NCI-H1436 treated with DMSO at 0.1 percent for 48 hours (cell line): Measurements from ENCODE around the gene STARD3.
A peak's percentile ranks its signal among the peaks of the same experiment; 100 is the strongest.

Experiments
- DNase-seq: peaks from one replicate; lab custom pipeline; 2025; lab: John Stamatoyannopoulos, UW

Gene STARD3

DNA sequence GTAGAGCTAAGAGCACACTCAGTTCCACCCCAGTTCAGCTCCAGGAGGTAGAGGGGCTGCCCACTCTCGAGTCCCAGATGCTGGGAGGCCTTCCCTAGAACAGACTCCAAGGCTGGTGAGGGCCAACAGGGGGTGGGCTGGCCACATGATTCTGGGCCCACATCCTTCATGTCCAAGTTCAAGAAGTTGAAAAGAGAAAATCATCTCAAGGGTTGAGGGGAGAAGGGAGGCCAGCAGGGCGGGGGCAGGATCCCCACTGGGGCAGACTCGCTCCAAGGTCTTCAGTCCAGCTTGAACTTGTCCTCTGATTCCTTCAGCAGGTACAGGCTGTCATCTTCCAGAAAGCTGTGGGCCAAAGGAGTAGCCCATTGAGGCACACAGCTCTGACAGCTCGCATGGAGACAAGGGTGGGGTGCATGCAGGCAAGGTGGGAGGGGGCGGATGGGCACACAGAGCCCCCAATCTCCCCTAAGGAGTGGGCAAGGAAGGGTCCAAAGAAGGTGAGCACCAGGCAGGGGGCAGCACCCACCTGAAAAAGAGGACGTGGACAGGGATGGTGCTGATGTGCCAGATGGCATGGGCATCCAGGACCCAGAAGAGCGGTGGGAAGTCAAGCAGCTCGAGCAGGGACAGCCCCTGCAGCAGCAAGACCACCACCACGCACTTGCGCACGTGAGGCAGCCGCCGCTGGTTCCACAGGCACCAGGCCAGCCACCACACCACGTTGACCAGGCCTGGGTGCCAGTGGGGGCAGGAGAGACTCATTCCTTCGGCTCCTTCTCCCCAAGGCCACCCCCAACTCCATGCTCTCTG, 35.8 kb downstream of the STARD3 start:
- DNase-seq: no peak

DNA sequence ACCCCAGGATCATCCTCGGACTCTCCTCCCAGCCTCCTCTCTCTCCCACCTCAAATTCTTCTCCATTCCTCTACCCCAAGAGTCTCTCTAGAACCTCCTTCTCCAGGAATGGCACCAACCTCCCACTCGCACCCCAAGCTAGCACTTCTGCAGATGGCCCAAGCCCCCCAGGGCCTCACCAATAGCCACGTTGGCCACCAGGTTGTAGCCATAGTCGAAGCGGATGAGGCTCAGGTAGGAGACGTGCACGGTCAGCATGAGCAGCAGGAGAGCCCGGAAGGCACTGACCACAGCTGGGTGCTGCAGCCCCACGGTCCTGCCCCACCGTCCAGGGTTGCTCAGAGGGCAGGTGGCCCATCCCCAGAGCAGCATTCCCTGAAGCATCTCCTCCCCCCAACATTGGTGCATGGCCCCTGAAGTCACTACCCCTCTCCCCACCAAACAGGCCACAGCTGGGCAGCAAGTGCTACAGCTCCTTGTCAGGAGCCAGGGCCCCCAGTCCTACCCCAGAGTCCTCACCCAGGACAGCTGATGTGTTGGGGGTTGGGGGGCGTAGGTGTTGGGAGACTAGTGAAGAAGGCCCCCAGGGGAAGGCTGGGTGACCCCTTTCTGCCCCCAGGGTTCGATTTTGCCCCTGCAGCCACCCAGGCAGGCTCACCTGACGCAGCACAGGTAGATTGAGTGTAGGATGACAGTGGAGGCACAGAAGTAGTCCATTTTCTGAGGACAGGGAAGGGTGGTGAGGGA, 36.6 kb downstream of the STARD3 start:
- no peak for DNase-seq

DNA sequence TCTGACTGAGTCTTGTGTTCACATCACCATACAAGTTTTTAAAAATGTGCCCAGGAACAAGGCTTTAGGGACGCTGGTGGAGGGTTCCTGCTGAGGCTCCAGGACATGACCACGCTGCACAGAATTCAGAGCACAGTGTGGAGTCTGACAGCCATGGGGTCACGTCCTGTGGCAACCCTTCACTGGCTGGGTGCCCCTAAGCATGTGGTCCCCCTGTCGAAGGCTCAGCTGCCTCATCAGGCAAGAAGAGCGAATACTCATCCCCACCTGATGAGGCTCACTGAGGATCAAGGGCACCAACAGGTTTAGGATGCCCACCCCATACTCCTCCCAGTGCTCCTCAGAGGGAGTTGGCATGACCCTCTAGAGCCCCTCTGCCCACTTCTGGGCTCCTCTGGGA, 37.2 kb downstream of the STARD3 start:
- DNase-seq: no peak

DNA sequence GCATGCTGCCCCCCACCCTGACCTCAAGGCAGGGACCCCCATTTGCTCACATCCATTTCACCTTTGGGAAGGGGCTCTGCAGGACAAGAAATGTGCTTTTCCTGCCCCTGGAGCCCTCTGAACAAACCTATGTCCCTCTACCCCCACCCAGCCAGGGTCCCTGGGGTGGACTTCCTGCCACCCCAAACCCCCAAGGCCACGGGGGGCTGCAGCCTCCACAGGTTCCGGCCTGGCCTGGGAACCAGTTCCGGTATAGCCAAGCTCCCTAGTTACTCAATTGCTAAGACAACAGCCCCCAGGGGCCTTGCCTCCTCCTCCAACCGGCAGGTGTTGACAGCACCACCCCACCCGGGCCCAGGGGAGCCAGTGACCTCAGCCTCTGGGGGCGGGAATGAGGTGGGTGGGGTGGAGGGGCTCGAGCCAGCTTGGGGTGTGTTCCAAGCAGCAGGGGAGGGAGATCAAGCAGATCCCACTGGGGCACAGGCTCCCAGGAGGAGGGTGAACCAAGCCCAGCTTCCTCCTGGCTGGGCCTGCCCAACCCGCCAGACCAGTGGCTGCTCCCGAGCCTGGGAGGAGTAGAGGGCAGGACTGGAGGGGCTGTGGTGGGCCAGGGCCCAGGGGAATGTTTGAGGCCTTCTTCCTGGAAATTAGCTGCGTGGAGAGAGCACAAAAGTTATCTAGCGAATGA, 37.9 kb downstream of the STARD3 start:
- peak; percentile 88 for DNase-seq

DNA sequence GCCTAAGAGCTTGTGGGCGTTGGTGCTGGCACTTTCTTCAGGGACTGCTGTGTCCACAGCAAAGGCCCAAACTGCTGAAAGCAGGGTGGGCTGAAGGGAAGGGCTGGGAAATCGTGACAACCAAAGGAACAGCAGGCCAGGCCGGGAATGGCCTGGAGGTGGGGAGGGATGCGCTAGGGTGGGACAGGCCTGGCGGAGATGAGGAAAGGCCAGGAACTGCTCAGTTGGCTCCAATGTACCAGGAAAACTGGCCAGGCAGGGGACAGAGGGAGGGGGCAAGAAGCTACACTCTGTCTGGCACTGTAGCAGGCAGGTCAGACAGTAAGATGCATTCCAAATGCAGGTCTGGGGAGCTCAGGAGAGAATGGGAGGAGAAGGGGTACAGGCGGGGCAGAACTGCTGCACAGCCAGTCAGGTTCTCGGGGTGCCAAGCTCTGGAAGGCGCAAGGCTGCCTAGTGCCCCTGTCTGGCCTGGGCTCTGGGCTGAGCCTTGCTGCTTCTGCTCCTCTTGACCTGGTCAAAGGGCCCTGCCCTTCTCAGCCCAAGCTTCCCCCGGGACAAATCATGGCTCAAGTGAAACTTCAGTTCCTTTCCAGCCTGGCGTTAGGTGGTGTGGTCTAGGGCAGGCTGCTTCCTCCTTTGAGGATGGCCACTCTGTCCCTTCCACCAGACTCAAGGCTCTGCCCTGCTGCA, 38.6 kb downstream of the STARD3 start:
- no peak for DNase-seq

DNA sequence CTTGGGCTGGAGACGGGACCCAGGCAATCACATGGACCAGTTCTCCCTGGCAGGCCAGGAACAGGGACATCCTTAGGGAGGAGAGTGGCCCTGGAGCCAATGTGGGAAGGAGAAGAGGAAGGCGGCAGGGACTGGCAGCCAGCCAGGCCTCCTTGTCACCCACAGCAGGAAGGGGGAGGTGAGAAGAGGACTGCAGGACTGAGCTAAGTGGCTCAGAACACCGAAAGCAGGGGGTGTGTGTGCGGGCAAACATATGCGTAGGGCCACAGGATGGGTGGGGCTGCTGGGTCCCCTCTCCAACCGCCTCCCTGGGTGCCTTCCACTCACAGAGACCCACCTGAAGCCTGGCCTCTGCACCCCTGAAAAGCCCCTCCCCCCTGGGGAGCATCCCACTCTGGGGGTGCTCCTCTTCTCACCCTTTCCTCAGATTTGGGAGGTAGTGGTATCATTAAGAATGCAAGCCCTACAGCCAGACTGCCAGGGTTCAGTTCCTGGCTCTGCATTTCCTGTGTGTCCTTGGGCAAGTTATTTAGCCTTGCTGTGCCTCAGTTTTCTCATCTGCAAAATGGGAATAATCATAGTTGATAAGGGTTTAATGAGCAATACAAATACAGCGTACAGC, 39.4 kb downstream of the STARD3 start:
- peak; percentile 75 for DNase-seq

DNA sequence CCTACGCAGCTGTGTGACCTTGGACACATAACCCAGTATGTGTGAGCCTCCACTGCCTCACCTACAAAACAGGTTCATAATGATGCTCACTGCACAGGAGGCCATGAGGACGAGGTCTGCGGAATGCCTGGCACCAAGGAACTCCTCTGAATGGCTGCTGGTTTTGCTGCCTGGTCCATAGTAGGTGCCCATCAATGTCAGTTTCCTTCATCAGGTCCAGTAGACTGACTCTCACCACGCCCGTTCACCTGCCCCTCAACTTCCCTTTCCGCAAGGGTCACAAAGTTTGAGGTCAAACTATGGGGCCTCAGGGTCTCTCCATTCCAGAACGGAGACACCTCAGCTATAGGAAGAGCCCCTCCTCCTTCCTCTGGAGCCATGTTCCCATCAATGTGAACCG, 40.1 kb downstream of the STARD3 start:
- no peak for DNase-seq

DNA sequence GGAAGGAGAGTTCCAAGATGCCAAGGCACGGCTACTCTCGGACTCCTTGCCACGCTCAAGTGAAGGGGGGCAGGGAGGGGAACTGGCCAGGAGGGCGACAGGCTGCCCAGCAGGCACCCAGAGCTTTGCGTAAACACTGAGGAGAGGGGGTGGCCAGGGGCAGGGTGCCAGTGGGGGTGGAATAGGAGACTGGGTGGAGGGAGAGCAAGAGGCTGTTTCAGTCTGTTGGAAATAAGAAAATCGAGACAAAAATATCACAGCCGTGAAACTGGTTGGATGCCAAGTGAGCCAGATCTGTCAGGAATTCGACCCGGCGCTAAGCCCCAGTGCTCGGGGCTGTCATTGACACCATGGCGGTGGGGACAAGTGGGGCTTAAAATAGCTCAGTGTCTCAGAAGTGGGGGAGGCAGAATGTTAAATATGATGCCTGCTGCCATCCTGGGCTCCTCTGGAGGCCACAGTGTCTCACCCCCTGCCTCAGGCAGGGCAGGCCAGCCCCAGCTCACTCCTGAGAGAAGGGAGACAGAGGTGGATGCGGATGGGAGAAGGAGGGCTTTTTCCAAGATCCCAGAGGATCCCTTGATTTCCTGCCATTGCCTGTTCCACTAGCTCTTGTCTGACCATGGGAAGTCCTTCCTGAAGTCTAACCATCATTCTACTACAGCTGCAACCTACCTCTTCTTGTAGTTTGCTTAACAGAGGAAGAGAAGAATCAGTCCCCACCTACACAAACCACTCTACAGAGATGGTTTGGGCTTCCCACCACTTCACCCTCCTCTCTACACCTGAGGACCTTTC, 40.8 kb downstream of the STARD3 start:
- DNase-seq: no peak

DNA sequence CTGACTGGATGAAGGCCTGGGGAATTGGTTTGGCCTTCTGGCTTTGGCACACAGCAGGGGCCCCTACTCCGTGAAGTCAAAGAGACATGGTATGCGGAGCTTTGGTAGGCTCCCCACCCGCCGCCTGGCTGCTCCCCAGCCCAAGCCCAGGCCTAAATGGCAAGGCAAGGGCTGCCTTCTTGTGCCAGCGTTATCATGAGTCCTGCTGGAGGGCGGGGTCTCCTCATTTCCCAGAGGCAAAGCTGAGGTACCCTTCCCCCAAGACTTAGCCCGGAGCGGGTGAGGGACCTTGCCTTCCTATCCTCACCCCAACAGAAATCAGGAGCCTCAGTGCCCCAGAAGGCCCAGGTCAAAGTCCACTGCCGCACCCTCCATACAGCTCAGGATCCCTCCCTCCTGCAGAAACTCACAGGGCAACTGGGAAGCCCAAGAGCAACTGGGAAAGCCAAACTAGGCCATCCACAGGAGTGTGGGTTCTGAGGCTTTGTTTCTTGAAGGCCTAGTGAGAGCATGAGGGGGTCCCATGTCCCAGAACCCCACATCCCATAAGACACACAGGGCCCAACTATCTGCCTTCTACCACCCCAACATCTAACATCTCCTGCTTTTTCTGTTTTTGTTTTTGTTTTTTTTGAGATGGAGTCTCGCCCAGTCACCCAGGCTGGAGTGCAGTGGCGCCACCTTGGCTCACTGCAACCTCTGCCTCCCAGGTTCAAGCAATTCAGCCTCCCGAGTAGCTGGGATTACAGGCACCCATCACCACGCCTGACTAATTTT, 41.6 kb downstream of the STARD3 start:
- DNase-seq: no peak

DNA sequence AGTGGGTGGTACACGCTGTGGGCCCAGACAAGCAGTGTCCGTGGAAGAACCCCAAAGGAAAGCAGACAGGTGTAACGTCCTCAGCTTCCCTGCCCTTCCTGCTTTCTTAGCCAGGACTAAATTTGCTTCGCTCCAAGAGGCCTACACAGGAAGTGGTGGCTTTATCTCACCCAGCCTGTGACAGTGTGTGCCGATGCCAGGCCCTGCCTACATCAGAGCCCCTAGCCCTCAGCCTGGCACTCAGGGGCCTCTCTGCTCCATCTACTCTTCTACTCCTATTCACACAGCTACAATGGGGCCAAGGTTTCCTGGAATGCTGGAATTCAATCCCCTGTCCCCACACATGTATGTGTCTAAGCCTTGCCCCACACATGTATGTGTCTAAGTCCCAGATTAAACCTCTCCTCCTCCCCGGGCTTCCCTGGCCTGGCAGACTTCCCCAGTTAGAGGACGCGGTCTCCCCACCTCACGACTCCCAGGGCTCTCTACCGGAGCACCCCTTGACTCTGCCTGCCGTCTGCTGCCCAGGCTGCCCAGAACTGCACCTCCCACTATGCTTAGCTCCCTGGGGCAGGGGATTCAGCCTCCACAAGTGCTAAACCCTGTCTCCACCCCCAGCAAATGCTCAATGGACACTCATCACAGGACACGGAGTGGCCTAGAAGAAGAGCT, 42.7 kb downstream of the STARD3 start:
- no peak for DNase-seq

DNA sequence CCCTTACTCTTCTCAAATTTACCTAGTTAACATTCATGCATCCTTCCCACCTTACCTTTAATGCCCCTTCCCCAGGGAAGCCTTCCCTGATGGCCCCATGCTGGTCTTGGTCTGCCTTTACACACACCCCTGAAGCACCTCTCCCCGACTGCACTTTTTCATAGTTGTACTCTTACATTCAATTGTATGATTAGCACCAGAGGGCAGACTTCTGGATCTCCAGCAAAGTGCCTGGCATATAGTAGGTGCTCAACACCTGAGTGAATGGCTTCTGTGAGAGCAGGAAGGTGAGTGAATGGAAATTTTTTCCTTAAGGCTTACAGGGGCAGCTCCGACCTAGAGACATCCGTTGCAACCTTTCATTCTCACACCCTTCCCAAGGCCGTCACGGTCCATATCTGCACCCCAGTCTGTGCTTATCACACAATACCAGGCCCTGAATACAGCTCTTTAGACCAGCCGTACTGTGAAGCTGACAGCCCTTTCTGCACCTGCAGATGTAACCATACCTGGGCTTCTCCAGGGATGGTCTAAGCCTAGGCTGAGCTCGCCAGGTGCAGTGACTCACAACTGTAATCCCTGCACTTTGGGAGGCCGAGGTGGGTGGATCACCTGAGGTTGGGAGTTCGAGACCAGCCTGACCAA, 46.5 kb downstream of the STARD3 start:
- no peak for DNase-seq

DNA sequence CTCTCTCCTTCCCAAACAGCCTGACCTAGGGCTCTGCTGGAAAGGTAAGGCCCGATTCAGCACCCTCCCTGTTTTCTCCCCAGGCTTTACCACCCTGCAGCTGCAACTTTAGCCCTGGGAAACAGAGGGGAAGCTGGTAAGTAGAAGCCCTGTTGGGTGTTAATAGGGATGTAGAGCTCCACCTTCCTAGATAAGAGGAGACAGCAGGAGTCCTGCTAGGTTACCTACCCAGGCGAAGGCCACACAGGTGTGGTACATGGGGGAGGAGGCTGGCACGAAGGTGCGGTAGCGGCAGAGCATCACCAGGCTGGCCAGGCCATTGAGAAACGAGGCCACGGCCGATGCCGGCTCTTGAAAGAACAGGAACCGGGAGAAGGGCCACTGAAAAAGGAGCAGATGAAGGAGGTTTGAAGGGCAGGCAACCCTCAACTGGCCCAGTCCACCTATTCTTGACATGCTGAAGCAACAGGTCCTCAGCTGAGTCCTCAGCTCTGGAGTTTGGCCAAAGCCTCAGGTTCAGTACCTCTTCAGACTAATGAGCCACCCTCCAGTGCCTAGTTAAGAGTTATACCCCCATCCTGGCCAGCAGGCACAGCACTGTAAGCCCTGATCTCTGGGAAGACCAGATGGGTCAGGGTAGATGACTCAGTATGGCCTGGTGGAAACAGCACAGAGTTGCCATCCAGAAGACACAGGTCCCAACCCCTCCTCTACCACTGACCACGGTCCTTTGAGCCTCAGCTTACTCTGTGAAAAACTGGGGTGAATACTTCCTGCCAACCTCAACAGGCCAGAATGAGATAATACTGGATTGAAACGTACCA, 47.6 kb downstream of the STARD3 start:
- no peak for DNase-seq

DNA sequence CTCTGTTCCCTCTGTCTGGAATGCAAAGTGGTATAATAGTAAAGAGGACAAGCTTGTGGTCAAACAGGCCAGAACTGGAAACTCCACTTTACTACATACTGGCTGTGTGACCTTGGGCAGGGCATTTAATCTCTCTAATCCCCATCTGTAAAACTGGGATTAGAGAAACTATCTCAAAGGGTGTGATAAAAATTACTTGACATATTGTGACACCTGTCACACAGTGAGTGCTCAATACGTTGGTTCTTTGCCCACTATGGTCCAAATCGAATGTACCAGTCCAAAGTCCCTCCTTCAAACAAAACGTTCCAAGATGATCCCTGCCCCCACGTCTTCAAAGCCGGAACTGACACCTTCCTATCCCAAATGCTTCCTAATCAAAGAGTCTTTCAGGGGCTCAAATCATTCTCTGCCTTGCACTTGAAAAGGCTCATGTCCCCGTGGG, 50.2 kb downstream of the STARD3 start:
- no peak for DNase-seq

DNA sequence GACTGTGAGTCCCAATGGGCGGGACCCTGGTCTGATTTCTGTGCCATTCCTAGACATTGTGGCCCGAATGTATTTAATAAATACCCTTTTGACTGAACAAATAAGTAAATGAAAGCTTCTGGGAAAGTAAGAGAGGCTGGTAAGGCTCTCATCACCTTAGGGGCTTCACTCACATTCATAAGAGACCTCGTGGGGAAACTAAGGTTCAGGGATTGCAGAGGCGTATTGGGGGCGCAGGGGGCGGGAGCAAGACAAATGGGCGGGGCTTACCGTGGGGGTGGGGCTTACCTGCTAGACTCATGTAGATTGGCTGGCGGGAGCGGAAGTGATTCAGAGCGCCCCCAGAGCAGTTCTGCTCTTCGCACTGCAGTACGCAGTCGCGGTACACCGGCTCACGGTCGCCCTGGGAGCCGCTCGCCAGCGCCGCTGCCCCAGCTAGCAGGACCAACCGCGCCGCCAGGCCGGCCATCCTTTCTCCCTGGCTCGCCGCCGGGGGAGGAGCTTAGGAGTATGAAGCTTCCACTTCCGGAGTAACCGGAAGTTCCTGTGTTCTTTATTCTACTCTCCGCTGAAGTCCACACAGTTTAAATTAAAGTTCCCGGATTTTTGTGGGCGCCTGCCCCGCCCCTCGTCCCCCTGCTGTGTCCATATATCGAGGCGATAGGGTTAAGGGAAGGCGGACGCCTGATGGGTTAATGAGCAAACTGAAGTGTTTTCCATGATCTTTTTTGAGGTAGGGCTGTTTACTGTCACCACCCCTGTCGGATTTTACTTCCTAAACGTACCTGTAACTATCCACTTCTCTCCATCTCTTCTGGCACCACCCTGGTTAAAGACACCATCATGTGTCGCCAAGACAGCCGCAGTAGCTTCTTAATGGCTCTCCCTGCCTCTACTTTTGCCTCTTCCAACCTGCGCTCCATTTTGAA, 50.9 kb downstream of the STARD3 start, which contains the start of gene PGAP3:
Gene PGAP3, minus strand, starts transcription at position 512 of the 929 bp plus-strand sequence. Its CDS starts 43 bp downstream, at position 469.
- DNase-seq: peak; percentile 79

DNA sequence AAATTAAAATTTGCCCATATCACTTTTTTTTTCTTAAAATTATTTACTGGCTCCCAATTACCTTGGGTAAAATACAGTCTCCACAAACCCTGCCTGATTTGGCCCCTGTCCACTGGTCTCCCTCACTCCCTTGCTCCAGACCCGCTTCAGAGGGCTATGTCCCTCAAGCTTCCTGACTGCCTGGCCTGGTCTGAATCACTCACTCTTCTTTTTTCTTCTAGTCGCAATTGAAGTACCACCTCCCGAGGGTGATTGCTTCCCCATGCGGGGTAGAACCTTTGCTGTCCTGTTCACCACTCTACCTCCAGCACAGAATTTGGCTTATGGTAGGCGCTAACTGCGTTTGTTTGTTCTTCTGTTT, 51.5 kb downstream of the STARD3 start:
- no peak for DNase-seq

DNA sequence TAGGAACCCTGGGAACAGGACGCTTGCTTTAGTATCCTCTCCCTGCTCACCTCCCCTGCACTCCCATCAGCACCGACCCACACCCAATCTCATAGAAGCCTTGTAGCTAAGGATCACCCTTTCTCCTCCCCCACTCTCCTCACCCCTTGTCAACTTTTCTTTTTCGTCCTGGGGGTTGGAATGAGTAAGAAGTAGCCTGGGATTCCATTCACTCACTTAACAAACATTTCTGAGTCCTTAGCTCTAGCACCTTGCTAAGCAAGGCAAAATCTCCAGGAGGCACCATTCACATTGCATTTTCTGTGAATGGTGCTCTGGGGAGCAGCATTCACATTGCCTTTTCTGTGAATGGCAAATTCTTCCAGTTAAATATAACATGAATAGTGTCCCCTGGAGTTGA, 52.0 kb downstream of the STARD3 start:
- no peak for DNase-seq

DNA sequence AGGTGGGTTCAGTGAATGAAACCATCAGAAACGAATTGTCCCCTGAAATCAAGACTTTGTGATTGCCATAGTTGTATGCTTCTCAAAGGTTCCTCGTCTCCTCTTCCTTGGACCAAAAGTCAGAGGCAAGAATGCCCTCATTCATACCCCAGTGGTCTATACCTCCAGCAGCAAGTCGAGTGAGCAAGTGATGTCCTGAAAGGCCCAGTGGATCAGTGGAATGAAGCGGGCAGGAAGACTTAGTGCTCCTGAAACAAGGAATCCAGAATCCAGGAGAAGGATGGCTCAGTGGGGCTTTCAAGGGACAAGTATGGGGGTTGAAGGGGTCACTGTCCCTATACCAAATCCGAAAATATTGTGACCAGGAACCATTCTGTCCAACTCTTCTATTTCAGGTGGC, 57.6 kb downstream of the STARD3 start:
- no peak for DNase-seq
